Mesothelial cell of epicardium (in vitro differentiated cells): ENCODE measurements around the gene R3HDM4. TPM values are rescaled to one million over a fixed set of nuclear protein-coding genes. Genes with fewer than 3 reads are reported as not detected.

ENCODE experiments used
- DNase-seq, 2 experiments: peaks; one replicate each; pipeline ENCODE4 v3.0.0; 2021; ENCODE audit warnings: low spot score in 2 of 2; ENCODE audit not compliant: unreplicated experiment in 2 of 2
- H3K27ac Mint-ChIP-seq: 2 replicates; pipeline ENCODE4 v1.8.0; 2021; ENCODE audit warnings: mixed read lengths
- H3K27me3 Mint-ChIP-seq: 2 replicates; pipeline ENCODE4 v1.8.0; 2021; ENCODE audit warnings: low read depth, mixed read lengths
- H3K36me3 Mint-ChIP-seq: 2 replicates; pipeline ENCODE4 v1.8.0; 2021; ENCODE audit warnings: mixed read lengths
- H3K4me1 Mint-ChIP-seq: 2 replicates; pipeline ENCODE4 v1.8.0; 2021; ENCODE audit warnings: mixed read lengths
- H3K4me3 Mint-ChIP-seq: 2 replicates; pipeline ENCODE4 v1.8.0; 2021; ENCODE audit warnings: mild to moderate bottlenecking, moderate library complexity, mixed read lengths
- H3K9me3 Mint-ChIP-seq: 2 replicates; pipeline ENCODE4 v1.8.0; 2021; ENCODE audit warnings: mixed read lengths
- CTCF ChIP-seq: fragments of 200-600 bp; sonication (generic); IDR thresholded peaks from one replicate; pipeline ENCODE4 v1.5.0; 2021; ENCODE audit warnings: antibody characterized with exemption; ENCODE audit not compliant: unreplicated experiment
- total RNA-seq: library from RNA; stranded (reverse); gene quantifications from 3 replicates; pipeline ENCODE4 v1.2.1, GENCODE V29; 2021

R3HDM4 gene
- total RNA-seq, 1 donor from 2014 or later, result 50.5 TPM

- Mint-ChIP-seq H3K4me3 (peak overlapping the region; percentile 24), H3K9me3 (no peaks in the 10 kb centered on the region), H3K27me3 (peaks cover 2% of the 10 kb centered on the region), H3K27ac (no peak overlapping the region), H3K4me1 (no peaks in the 10 kb centered on the region), H3K36me3 (peaks cover 7% of the 10 kb centered on the region)
- TF ChIP-seq CTCF, result no peak
- no peak for DNase-seq
Observed at GRCh38 chr19:889662-890295, 23.2 kb downstream of the R3HDM4 start.

GRCh38 chr19:888581-889385 is 24.2 kb downstream of the R3HDM4 start:
- H3K4me3 Mint-ChIP-seq, result no peak overlapping the region
- no peaks in the 10 kb centered on the region for H3K9me3 Mint-ChIP-seq
- no peak overlapping the region for H3K27ac Mint-ChIP-seq
- no peak for DNase-seq
- H3K4me1 Mint-ChIP-seq, result no peaks in the 10 kb centered on the region
- H3K36me3 Mint-ChIP-seq, result peaks cover 7% of the 10 kb centered on the region
- TF ChIP-seq CTCF, result no peak
- peaks cover 2% of the 10 kb centered on the region for H3K27me3 Mint-ChIP-seq

- no peaks in the 10 kb centered on the region for H3K4me1 Mint-ChIP-seq
- DNase-seq, result no peak
- H3K9me3 Mint-ChIP-seq, result no peaks in the 10 kb centered on the region
- peaks cover 9% of the 10 kb centered on the region for H3K36me3 Mint-ChIP-seq
- H3K4me3 Mint-ChIP-seq, result no peak overlapping the region
- no peak for TF ChIP-seq CTCF
- H3K27me3 Mint-ChIP-seq, result no peaks in the 10 kb centered on the region
- H3K27ac Mint-ChIP-seq, result no peak overlapping the region
Observed at GRCh38 chr19:887599-887998, 25.4 kb downstream of the R3HDM4 start.

- Mint-ChIP-seq H3K36me3 (peaks cover 13% of the 10 kb centered on the region), H3K27me3 (no peaks in the 10 kb centered on the region), H3K27ac (no peak overlapping the region), H3K4me1 (no peaks in the 10 kb centered on the region), H3K9me3 (no peaks in the 10 kb centered on the region), H3K4me3 (no peak overlapping the region)
- no peak for TF ChIP-seq CTCF
- DNase-seq, result no peak
Observed at GRCh38 chr19:887072-887471, 25.9 kb downstream of the R3HDM4 start.

- no peak for TF ChIP-seq CTCF
- no peak overlapping the region for H3K27ac Mint-ChIP-seq
- peaks cover 26% of the 10 kb centered on the region for H3K36me3 Mint-ChIP-seq
- DNase-seq, result no peak
- no peaks in the 10 kb centered on the region for H3K9me3 Mint-ChIP-seq
- no peak overlapping the region for H3K4me3 Mint-ChIP-seq
- no peaks in the 10 kb centered on the region for H3K4me1 Mint-ChIP-seq
- H3K27me3 Mint-ChIP-seq, result no peaks in the 10 kb centered on the region
Observed at GRCh38 chr19:885536-886224, 27.3 kb downstream of the R3HDM4 start.
